T-helper 2 cell treated with Interferon-gamma antibody and Interleukin-4, amounts not matched to agents 100 ng/mL and 5 ng/mL, for 36 hours (primary cell): Measurements from ENCODE around the gene GOSR1. TPM values are rescaled to one million over a fixed set of nuclear protein-coding genes. Genes with fewer than 3 reads are reported as not detected.
"Not testable (repeated sequence)": the region's sequence is repeated elsewhere in the genome, so short reads cannot be mapped to it uniquely, and the experiment has no call there.

Experiments
- intact Hi-C: fragments of 100-400 bp; cut with micrococcal nuclease; formaldehyde crosslinking; loops from one replicate; pipeline ENCODE4 v1.15.1; 2023
- total RNA-seq: library from RNA; stranded (reverse); gene quantifications from 2 replicates; pipeline ENCODE4 v1.2.3, GENCODE V29; 2022

GOSR1 gene
- total RNA-seq = 46.9 and 49.2 TPM in 2 replicates

DNA sequence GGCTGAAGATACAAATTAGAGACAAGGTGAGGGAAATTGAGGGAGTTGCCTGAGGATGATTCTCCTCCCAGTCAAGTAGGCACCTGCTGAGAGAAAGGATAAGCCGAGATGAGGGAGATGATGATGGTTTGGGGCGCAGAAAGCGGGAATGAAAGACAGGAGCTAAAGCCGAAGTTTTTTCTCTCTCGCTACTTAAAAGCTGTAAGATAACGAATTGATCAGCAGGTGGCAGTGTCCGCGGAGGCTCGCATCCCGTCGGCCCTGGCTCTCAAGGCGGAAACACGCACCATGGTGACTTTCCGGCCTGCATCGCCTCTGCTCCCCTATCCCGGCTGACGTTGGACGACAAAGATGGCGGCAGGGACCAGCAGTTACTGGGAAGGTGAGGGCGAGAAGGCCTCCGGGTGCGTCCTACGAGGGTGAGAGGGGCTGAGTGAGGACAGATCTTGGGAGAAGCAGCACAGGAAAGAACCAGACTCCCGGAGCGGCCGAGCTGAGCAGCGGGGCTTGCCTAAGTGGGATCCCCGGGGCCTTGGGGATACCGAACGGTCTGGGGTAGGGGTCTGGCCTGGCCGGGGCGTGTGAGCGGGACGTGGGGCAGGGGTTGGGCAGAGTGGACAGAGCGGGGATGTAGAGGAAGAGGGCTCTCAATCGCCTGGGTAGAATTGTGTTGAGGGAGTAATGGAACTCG lies at the start of gene GOSR1:
GOSR1 (plus strand) TSS at position 326 of the 691 bp plus-strand sequence; CDS start at position 352, 26 bp downstream.
- intact Hi-C loops = loop anchor here (2.0 to 5.0 kb wide), 3 partner anchors 240 to 430 kb away; partner anchors contain the start of genes NSRP1 and TEFM

- intact Hi-C loops = no loop called here
These were observed 49.6 kb upstream of the GOSR1 start for GRCh38 chr17:30427611-30428010.

DNA sequence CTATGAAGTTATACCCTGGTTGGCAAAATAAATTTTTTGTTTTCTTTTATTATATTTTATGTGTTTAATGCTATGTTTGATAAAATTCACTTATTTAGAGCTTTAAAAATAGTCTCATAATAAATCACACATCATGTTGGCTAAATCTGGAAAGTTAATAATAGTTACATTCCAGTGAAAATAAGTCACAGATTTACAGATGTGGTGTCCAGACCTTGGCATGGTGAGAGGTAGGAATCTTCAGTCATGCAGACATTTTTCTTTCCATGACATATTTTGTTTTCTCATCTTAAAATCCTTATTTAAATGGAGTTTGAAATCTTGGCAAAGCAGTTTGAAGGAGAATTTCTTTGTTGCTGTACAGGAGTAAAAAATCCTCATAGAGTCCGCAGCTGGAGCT lies 48.1 kb upstream of the GOSR1 start:
- intact Hi-C loops = no loop called here

GRCh38 chr17:30433514-30433913 lies 43.7 kb upstream of the GOSR1 start:
- intact Hi-C loops = no loop called here

DNA sequence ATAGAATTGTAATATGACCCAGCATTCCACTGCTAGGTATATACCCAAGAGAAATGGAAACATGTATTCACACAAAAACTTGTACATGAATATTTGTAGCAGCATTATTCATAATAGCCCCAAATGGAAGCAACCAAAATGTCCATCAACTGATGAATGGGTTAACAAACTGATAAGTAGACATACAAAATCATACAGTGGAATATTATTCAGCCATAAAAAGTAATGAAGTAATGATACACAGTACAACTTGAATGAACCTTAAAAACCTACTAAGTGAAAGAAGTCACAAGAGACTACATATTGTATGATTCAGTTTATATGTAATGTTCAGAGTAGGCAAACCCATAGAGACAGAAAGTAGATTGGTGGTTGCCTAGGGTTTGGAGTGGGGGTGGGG lies 40.5 kb upstream of the GOSR1 start:
- intact Hi-C loops = no loop called here

DNA sequence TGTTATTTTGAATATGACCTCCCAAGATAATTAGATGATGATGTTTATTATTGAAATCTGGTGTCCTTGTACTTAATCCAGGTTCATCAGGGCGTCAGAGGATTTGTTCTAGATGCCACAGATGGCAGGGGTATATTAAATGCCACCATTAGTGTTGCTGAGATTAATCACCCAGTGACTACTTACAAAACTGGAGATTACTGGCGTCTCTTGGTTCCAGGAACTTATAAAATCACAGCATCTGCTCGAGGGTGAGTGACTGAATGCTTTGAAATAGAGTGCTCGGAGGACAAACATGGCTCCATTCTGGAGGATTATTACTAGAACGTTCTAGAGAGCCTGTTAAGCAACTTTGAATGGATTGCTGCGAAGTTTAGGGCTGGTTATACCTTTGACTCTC lies 33.5 kb upstream of the GOSR1 start:
- intact Hi-C loops = no loop called here

DNA sequence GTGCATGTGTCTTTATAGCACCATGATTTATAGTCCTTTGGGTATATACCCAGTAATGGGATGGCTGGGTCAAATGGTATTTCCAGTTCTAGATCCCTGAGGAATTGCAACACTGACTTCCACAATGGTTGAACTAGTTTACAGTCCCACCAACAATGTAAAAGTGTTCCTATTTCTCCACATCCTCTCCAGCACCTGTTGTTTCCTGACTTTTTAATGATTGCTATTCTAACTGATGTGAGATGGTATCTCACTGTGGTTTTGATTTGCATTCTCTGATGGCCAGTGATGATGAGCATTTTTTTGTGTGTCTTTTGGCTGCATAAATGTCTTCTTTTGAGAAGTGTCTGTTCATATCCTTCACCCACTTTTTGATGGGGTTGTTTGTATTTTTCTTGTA lies 30.6 kb upstream of the GOSR1 start:
- intact Hi-C loops = not testable (repeated sequence)

DNA sequence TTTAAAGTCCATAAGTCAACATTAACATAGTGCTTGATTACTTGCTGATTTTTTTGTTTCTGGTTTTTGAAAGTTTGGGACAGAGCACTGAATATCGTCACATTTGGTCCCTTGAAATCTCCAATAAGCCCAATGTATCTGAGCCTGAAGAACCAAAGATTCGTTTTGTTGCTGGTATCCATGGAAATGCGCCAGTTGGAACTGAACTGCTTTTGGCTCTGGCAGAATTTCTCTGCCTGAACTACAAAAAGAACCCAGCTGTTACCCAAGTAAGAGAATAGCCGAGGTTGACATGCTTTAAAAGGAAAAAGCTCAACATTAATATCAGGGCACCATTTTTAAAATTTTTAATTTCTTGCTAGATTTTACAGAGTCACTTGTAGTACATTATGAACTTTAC lies 27.7 kb upstream of the GOSR1 start:
- intact Hi-C loops = no loop called here

DNA sequence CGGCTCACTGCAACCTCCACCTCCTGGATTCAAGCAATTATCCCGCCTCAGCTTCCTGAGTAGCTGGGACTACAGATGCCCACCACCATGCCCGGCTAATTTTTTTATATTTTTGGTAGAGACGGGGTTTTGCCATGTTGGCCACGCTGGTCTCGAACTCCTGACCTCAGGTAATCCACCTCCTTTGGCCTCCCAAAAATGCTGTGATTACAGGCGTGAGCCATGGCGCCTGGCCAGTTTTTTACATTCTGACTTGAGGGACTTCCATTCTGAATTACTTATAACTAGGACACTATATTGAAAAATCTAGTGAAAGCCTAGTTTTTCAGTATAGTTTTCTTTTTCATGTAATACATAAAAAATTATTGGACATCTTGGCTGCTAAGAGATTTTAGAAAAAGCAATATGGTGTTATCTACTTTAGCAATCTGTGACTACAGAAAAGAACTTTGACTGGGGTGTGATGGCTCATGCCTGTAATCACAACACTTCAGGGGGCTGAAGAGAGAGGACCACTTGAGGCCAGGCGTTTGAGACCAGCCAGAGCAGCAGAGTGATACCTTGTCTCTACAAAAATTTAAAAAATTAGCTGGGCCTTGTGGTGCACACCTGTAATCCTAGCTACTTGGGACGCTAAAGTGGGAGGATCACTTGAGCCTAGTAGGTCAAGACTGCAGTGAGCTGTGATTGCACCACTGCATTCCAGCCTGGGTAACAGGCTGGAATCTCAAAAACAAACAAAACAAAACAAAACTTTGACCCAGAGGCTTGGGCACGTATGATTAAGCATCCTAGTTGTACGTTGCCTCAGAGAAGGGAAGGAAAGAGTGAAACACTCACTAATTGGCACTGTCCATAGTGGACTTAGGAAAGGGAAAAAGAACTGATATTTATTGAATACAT lies 26.8 kb upstream of the GOSR1 start:
- intact Hi-C loops = no loop called here

GRCh38 chr17:30454635-30455034 lies 22.6 kb upstream of the GOSR1 start:
- intact Hi-C loops = no loop called here

- intact Hi-C loops = no loop called here
These were observed 18.8 kb upstream of the GOSR1 start for GRCh38 chr17:30458371-30458770.

GRCh38 chr17:30458797-30459413 lies 18.3 kb upstream of the GOSR1 start:
- intact Hi-C loops = not testable (repeated sequence)

- intact Hi-C loops = no loop called here
These were observed 8.7 kb upstream of the GOSR1 start for GRCh38 chr17:30468465-30468864.

DNA sequence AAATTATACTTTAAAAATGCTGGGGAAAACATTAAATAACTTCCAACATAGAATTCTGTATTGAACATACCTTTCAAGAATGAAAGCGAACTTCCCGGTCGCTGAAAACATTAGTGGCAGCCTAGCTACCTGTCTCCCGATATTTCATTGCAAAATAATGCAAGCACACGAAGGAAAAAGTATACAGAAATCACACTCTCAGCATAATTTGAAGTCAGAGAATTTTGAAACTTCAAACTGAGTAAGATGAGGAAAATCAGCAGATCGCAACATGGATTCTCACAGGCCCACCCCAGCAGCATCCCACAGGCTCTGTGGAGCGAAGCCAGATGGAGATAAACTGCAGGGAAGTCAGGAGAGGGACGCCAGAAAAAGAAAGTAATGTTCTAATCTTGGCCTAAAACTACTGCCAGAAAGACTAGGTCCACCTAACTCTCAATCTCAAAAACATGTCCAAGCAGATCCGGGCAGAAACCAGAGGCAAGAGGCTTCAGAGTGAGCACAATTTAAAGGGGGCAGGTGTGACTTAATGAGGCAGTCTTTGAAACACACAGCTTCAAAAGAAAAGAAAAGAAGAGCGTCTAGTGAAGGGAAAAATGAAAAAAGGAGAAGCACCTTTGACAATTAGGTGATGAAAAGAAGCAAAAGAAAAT lies 4.8 kb upstream of the GOSR1 start:
- intact Hi-C loops = no loop called here

GRCh38 chr17:30475206-30475605 lies 2.0 kb upstream of the GOSR1 start:
- intact Hi-C loops = loop anchor here (5.0 kb wide), 2 partner anchors 242 to 358 kb away; partner anchors contain the start of gene NSRP1

DNA sequence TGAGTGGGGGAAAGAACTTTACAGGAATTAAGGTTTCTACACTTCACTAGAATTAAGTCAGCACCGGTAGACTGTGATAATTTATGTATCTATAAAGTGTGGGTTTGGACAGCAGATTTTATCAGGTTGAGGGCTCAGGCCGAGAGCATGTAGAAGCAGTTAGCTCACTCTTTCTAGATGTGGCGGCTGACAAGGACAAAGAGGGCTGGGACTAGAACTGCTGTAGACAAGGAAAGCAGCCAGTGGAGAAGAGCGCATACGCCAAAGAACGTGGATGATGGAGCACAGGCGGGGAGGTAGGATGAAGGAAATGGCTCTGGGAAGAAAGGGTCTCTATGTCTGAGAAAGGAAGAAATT lies 504 bp upstream of the GOSR1 start:
- intact Hi-C loops = loop anchor here (1.0 to 5.0 kb wide), 4 partner anchors 98 to 430 kb away; partner anchors contain the start of genes CPD, NSRP1 and TEFM

GRCh38 chr17:30477774-30478115 lies 537 bp downstream of the GOSR1 start:
- intact Hi-C loops = loop anchor here (2.0 to 5.0 kb wide), 3 partner anchors 240 to 429 kb away; partner anchors contain the start of genes NSRP1 and TEFM

GRCh38 chr17:30482555-30482954 lies 5.3 kb downstream of the GOSR1 start:
- intact Hi-C loops = no loop called here

GRCh38 chr17:30483159-30483558 lies 6.0 kb downstream of the GOSR1 start:
- intact Hi-C loops = no loop called here

DNA sequence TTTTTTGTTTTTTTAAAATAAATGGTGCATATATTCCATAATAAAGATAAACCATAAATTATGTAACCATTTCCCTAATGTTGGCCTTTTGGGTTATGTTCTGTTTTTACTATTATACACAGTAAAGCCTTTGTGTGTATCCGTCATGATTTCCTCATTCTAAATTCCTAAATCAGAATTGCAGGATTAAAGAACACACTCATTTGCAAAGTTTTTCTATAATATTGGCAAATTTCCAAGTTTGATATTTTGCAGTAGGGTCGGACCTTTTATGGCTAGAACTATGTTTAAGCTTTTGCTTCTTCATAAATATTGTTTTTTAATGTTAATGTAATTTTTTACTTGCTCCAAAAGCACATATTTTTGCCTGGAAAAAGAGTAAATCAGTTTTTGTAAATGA lies 16.6 kb downstream of the GOSR1 start:
- intact Hi-C loops = no loop called here

DNA sequence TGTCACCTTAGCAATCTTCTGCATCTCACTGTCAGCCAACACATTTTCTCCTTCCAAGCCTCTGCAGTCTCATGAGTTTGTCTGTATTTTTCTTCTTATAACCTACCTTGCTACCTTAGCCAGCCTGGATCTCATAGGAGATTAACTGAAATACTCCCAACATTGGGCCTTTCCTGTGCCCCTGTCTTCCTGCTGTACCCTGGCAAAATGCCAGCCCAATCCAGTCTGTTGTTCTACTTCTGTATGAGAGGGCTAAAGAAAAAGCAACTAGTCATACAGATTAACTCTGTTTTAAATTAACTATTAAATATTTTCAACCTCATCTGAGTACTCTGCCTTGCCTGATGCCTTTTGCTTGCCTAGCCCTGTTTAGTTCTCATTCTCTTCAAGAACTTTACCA lies 18.4 kb downstream of the GOSR1 start:
- intact Hi-C loops = no loop called here
